ENCODE data around the gene AMIGO2. TPM values are rescaled to one million over a fixed set of nuclear protein-coding genes. Genes with fewer than 3 reads are reported as not detected.

Gene AMIGO2
- total and polyA plus RNA-seq, 8 donors, result 1.6 to 10.5 (median 3.5) TPM

DNA sequence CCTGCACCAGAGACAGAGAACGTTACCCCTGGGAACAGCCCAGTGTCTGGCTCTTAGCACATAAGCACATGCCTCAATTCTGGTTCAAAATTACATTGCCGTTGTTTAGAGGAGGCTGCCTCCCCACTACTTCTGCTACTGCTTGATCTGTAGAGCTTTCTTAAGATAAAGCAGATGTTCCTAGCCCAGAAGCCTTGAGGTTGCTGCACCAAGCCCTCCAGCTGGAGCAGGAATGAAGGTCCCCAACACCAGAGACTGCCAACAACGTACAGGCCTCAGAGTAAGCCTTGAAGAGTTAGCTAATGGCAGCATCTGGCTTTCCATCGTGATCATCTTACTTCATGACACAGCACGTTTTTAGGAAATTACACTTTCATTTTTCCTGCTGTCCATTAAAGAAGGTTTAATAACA is 34.7 kb upstream of the AMIGO2 start:
- no peak overlapping the region for H3K27ac ChIP-seq
- H3K4me1 ChIP-seq, result no peaks in the 10 kb centered on the region
- no peak overlapping the region for H3K4me3 ChIP-seq
- TF ChIP-seq CTCF (IDR thresholded peaks at IDR 0.05), result no peak
- TF ChIP-seq POLR2A (IDR thresholded peaks at IDR 0.05), result no peak
- no peak for TF ChIP-seq EP300 (IDR thresholded peaks at IDR 0.05)
- no peak for TF ChIP-seq POLR2AphosphoS5 (IDR thresholded peaks at IDR 0.05)
- 74 to 87% (median 79%) methylated on average over 5 of the region's 5 CpGs for WGBS, 5 donors
- H3K36me3 ChIP-seq, result no peaks in the 10 kb centered on the region
- no peaks in the 10 kb centered on the region for H3K27me3 ChIP-seq
- intact Hi-C loops (cut with DNase I; ENCODE audit: low total_unique reads), result no loop called here
- H3K9me3 ChIP-seq, result no peaks in the 10 kb centered on the region
- no peak for DNase-seq

DNA sequence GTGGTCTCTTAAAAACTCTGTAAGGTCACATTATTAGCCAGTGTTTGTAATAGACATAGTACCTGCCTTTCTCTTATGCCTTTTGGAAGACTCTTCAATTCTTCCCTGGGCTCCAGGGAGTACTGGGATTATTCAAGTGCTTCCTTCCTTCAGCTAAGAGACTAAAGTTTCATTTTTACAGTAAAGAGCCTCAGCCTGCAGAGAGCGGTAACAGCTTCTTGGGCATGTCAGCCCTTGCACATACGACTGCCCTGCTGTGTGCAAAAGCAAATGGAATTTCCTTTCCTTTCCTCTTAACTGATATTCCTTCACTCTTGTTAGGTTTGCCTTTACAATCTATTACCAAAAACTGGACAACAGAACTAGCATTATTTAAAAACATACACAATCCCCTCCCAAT is 32.9 kb upstream of the AMIGO2 start:
- WGBS, 5 donors, result 66 to 85% (median 81%) methylated on average over 2 of the region's 2 CpGs
- no peaks in the 10 kb centered on the region for H3K27me3 ChIP-seq
- DNase-seq, result no peak
- H3K4me1 ChIP-seq, result no peaks in the 10 kb centered on the region
- intact Hi-C loops (cut with DNase I; ENCODE audit: low total_unique reads), result no loop called here
- TF ChIP-seq EP300 (IDR thresholded peaks at IDR 0.05), result no peak
- TF ChIP-seq POLR2AphosphoS5 (IDR thresholded peaks at IDR 0.05), result no peak
- no peak for TF ChIP-seq POLR2A (IDR thresholded peaks at IDR 0.05)
- TF ChIP-seq CTCF (IDR thresholded peaks at IDR 0.05), result no peak
- no peak overlapping the region for H3K27ac ChIP-seq
- no peaks in the 10 kb centered on the region for H3K36me3 ChIP-seq
- no peaks in the 10 kb centered on the region for H3K9me3 ChIP-seq
- H3K4me3 ChIP-seq, result no peak overlapping the region

GRCh38 chr12:47111854-47112253 is 32.1 kb upstream of the AMIGO2 start:
- no peaks in the 10 kb centered on the region for H3K27me3 ChIP-seq
- H3K9me3 ChIP-seq, result no peaks in the 10 kb centered on the region
- intact Hi-C loops (cut with DNase I; ENCODE audit: low total_unique reads), result no loop called here
- no peaks in the 10 kb centered on the region for H3K36me3 ChIP-seq
- DNase-seq, result no peak
- H3K4me3 ChIP-seq, result no peak overlapping the region
- no peaks in the 10 kb centered on the region for H3K4me1 ChIP-seq
- WGBS, 5 donors, result 87 to 91% (median 90%) methylated on average over 6 of the region's 6 CpGs
- TF ChIP-seq EP300 (IDR thresholded peaks at IDR 0.05), result no peak
- TF ChIP-seq CTCF (IDR thresholded peaks at IDR 0.05), result no peak
- no peak for TF ChIP-seq POLR2A (IDR thresholded peaks at IDR 0.05)
- no peak for TF ChIP-seq POLR2AphosphoS5 (IDR thresholded peaks at IDR 0.05)
- no peak overlapping the region for H3K27ac ChIP-seq

DNA sequence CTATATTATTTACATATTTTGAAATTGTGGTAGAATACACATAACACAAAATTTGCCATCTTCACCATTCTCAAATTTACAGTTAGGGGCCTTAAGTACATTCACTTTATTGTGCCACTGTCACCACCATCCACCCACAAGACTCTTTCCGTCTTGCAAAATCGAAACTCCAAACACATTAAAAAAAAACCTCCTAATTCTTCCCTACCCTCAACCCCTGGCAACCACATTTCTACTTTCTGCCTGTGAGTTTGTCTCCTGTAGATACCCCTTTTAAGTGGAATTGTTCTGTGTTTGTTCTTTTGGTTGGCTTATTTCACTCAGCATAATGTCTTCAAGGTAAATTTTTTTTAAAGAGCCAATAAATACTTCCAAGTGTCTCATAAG is 31.6 kb upstream of the AMIGO2 start:
- no peaks in the 10 kb centered on the region for H3K9me3 ChIP-seq
- no peaks in the 10 kb centered on the region for H3K36me3 ChIP-seq
- intact Hi-C loops (cut with DNase I; ENCODE audit: low total_unique reads), result no loop called here
- WGBS, 5 donors, result 78 to 93% (median 88%) methylated on average over 2 of the region's 2 CpGs
- TF ChIP-seq POLR2AphosphoS5 (IDR thresholded peaks at IDR 0.05), result no peak
- TF ChIP-seq CTCF (IDR thresholded peaks at IDR 0.05), result no peak
- TF ChIP-seq EP300 (IDR thresholded peaks at IDR 0.05), result no peak
- no peak for TF ChIP-seq POLR2A (IDR thresholded peaks at IDR 0.05)
- H3K27ac ChIP-seq, result no peak overlapping the region
- no peak for DNase-seq
- H3K4me1 ChIP-seq, result no peaks in the 10 kb centered on the region
- no peak overlapping the region for H3K4me3 ChIP-seq
- H3K27me3 ChIP-seq, result no peaks in the 10 kb centered on the region

Measured in stomach (tissue), 9 donors.